AG10803 (cell line): ENCODE data around the gene ABCA5.
"Not testable (repeated sequence)": the region's sequence is repeated elsewhere in the genome, so short reads cannot be mapped to it uniquely, and the experiment has no call there.

Source experiments
- DNase-seq: peaks from one replicate; pipeline ENCODE4 v3.0.0; 2010; ENCODE audit warnings: low read depth
- H3K4me3 ChIP-seq: 2 replicates; pipeline ENCODE4 v1.5.1; 2011; ENCODE audit warnings: mild to moderate bottlenecking, low read length, control low read depth
- TF ChIP-seq, protein P1 (sequence below): conservative IDR thresholded peaks from 2 replicates; pipeline ENCODE4 v1.5.1; 2011; ENCODE audit warnings: mild to moderate bottlenecking, low read length, control low read depth, inconsistent platforms

ABCA5 gene

GRCh38 chr17:69284646-69285045 lies 42.3 kb downstream of the ABCA5 start:
- no peak overlapping the region for H3K4me3 ChIP-seq
- TF ChIP-seq, protein P1, sequence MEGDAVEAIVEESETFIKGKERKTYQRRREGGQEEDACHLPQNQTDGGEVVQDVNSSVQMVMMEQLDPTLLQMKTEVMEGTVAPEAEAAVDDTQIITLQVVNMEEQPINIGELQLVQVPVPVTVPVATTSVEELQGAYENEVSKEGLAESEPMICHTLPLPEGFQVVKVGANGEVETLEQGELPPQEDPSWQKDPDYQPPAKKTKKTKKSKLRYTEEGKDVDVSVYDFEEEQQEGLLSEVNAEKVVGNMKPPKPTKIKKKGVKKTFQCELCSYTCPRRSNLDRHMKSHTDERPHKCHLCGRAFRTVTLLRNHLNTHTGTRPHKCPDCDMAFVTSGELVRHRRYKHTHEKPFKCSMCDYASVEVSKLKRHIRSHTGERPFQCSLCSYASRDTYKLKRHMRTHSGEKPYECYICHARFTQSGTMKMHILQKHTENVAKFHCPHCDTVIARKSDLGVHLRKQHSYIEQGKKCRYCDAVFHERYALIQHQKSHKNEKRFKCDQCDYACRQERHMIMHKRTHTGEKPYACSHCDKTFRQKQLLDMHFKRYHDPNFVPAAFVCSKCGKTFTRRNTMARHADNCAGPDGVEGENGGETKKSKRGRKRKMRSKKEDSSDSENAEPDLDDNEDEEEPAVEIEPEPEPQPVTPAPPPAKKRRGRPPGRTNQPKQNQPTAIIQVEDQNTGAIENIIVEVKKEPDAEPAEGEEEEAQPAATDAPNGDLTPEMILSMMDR, result no peak
- no peak for DNase-seq

GRCh38 chr17:69282002-69282401 lies 44.9 kb downstream of the ABCA5 start:
- H3K4me3 ChIP-seq, result no peak overlapping the region
- no peak for DNase-seq
- TF ChIP-seq, protein P1, result no peak

DNA sequence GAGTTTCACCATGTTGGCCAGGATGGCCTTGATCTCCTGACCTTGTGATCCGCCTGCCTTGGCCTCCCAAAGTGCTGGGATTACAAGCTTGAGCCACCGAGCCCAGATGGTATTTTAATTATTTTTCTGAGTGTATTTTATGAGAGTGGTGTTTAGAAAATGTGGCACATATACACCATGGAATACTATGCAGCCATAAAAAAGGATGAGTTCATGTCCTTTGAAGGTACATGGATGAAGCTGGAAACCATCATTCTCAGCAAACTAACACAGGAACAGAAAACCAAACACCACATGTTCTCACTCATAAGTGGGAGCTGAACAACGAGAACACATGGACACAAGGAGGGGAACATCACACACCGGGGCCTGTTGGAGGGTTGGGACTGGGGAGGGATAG lies 50.7 kb downstream of the ABCA5 start:
- H3K4me3 ChIP-seq, result not testable (repeated sequence)

GRCh38 chr17:69275751-69276150 lies 51.2 kb downstream of the ABCA5 start:
- H3K4me3 ChIP-seq, result no peak overlapping the region
- no peak for DNase-seq
- TF ChIP-seq, protein P1, result no peak

More for the DNA sequence above, 50.7 kb downstream of the ABCA5 start:
- DNase-seq, result not testable (repeated sequence)

DNA sequence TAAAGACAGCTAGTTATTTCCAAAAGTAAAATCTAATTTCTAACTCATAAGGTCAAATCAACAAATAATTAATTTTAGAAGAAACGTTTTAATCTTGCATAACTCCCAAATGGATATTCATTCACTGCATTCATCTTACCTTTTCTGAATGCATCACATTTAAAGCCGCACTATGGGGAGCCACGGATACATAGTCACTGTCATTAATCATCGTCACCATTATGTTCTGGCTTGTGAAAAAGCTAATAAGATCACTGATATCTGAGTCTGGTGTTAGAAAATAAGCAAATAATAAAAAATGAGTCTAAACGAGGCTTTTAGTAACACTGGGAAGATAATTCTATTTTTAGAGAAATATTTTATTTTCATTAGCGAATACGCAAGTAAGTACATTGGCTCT lies 55.9 kb downstream of the ABCA5 start:
- no peak overlapping the region for H3K4me3 ChIP-seq
- no peak for DNase-seq
- TF ChIP-seq, protein P1, result no peak

GRCh38 chr17:69269131-69269998 lies 57.6 kb downstream of the ABCA5 start:
- no peak overlapping the region for H3K4me3 ChIP-seq
- peak; percentile 72 for DNase-seq
- TF ChIP-seq, protein P1, result no peak

DNA sequence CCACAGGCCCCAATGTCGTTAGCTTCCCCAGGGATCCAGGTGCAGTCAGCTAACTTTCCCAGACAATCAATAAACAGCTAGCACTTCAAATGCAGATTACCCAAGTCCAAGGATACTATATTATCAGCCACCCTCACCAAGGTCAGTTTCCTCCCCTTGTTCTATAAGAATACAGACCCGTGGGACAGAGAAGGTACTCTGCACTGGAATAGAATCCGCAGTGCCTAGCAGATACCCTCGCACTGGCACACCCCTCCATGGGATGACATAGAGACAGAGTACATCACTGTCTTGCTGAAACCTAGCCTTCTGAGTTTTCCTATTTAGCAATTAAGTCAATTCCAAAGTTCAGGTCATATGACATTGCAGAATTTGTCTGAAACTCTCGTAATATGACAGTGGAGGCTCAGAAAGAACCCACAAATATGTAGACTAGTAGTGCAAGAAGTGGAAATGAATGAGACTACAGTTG lies 58.4 kb downstream of the ABCA5 start:
- peak; percentile 25 for DNase-seq
- no peak overlapping the region for H3K4me3 ChIP-seq
- TF ChIP-seq, protein P1, result no peak
